Panc1 (cell line): ENCODE data around the gene ATAD5. TPM values are rescaled to one million over a fixed set of nuclear protein-coding genes. Genes with fewer than 3 reads are reported as not detected.
"Not testable (repeated sequence)": the region's sequence is repeated elsewhere in the genome, so short reads cannot be mapped to it uniquely, and the experiment has no call there.

ENCODE experiments used
- ATAC-seq: fragments of 200-7000 bp; cut with Tn5 transposase; 2 replicates; pipeline ENCODE4 v1.9.1; 2020; ENCODE audit warnings: mild to moderate bottlenecking, moderate library complexity
- BruUV-seq: library from RNA; stranded (reverse); fragments of 400-500 nt; replicated peaks from 2 replicates; lab custom pipeline; 2021; lab: Mats Ljungman, UMichigan
- CTCF ChIA-PET: fragments of 300-600 bp; sonication (Branson Sonifier 250); formaldehyde crosslinking; loops from one replicate; lab custom pipeline; 2022; ENCODE audit warnings: antibody characterized with exemption; lab: Charles Lee
- POLR2A ChIA-PET: fragments of 300-600 bp; sonication (Branson Sonifier 250); formaldehyde crosslinking; loops from one replicate; lab custom pipeline; 2022; ENCODE audit warnings: antibody characterized with exemption; lab: Charles Lee
- DNase-seq: peaks from one replicate; pipeline ENCODE4 v3.0.0-alpha.2; 2010; ENCODE audit warnings: low read depth, low spot score
- H3K27ac ChIP-seq: 2 replicates; pipeline ENCODE4 v1.5.1; 2011; ENCODE audit warnings: mild to moderate bottlenecking, low read length, inconsistent platforms
- H3K27me3 ChIP-seq: fragments of 200-500 bp; sonication (Bioruptor generic); 2 replicates; pipeline ENCODE4 v1.6.0; 2014; ENCODE audit warnings: low read length, inconsistent platforms; ENCODE audit not compliant: control insufficient read depth, insufficient read depth
- H3K36me3 ChIP-seq: fragments of 200-500 bp; sonication (Bioruptor generic); 2 replicates; pipeline ENCODE4 v1.5.1; 2014; ENCODE audit warnings: inconsistent platforms, mild to moderate bottlenecking, low read length, moderate library complexity; ENCODE audit not compliant: control insufficient read depth, insufficient read depth
- H3K4me1 ChIP-seq: 2 replicates; pipeline ENCODE4 v1.5.1; 2011; ENCODE audit warnings: inconsistent platforms, mild to moderate bottlenecking, low read length, moderate library complexity; ENCODE audit not compliant: control insufficient read depth, insufficient read depth
- H3K4me3 ChIP-seq, 2 experiments: 2 replicates each; pipeline ENCODE4 v1.5.1; 2011 to 2012; ENCODE audit warnings: low read depth in 2 of 2, low read length in 2 of 2, mild to moderate bottlenecking in 2 of 2, inconsistent platforms in 1 of 2, moderate library complexity in 1 of 2
- H3K9me3 ChIP-seq: fragments of 200-500 bp; sonication (Bioruptor generic); 2 replicates; pipeline ENCODE4 v1.5.1; 2014; ENCODE audit warnings: low read depth, mild to moderate bottlenecking, inconsistent platforms, low read length, moderate library complexity; ENCODE audit not compliant: control insufficient read depth, insufficient read depth
- CTCF ChIP-seq: fragments of 450-650 bp; IDR thresholded peaks from 2 replicates; pipeline ENCODE4 v1.5.1; 2017; ENCODE audit warnings: mild to moderate bottlenecking
- POLR2AphosphoS5 ChIP-seq: IDR thresholded peaks from 2 replicates; pipeline ENCODE4 v1.6.1; 2012; ENCODE audit warnings: mild to moderate bottlenecking, low read depth, low read length, moderate library complexity
- SIN3A ChIP-seq: IDR thresholded peaks from 2 replicates; pipeline ENCODE4 v1.6.1; 2012; ENCODE audit warnings: low read depth, mild to moderate bottlenecking, low read length, moderate library complexity, borderline replicate concordance; ENCODE audit not compliant: insufficient read depth
- TCF7L2 ChIP-seq: IDR thresholded peaks from 2 replicates; pipeline ENCODE4 v1.6.1; 2011; ENCODE audit warnings: mild to moderate bottlenecking, low read depth, low read length, inconsistent platforms
- in situ Hi-C: cut with HindIII; loops from 2 replicates; pipeline ENCODE4 v1.10.0; 2016; ENCODE audit warnings: low sequenced_read_pairs, low pct_unique_long_range_greater_than_20kb
- intact Hi-C: fragments of 100-400 bp; cut with micrococcal nuclease; formaldehyde crosslinking; loops from one replicate; pipeline ENCODE4 v1.10.0; 2022; ENCODE audit not compliant: unreplicated experiment
- total RNA-seq: library from RNA; stranded (reverse); gene quantifications from one replicate; pipeline ENCODE4 v1.2.1, GENCODE V29; 2021; ENCODE audit not compliant: unreplicated experiment
- TF ChIP-seq, protein P1 (sequence below), 2 experiments: IDR thresholded peaks; 2 replicates each; pipeline ENCODE4 v1.6.1; 2011 to 2012; ENCODE audit warnings: low read depth in 2 of 2, control low read depth in 1 of 2, low read length in 1 of 2, mild to moderate bottlenecking in 1 of 2, moderate library complexity in 1 of 2; ENCODE audit not compliant: insufficient read depth in 1 of 2

The ATAD5 gene
- total RNA-seq, 1 experiment from 2014 or later = 11.5 TPM

- Histone ChIP-seq H3K27ac (no peak overlapping the region), H3K9me3 (no peaks in the 10 kb centered on the region), H3K4me1 (no peaks in the 10 kb centered on the region), H3K27me3 (no peaks in the 10 kb centered on the region), H3K36me3 (no peaks in the 10 kb centered on the region), H3K4me3 (no peak overlapping the region)
- no TSS peak for BruUV-seq
- ChIA-PET POLR2A (no interaction called here), CTCF (no interaction called here)
- intact Hi-C loops (no loop called here), in situ Hi-C loops (no loop called here)
- no peak for DNase-seq
- no peak for ATAC-seq
- no peak for TF ChIP-seq CTCF
These were observed 96.8 kb downstream of the ATAD5 start for GRCh38 chr17:30928584-30928983.

DNA sequence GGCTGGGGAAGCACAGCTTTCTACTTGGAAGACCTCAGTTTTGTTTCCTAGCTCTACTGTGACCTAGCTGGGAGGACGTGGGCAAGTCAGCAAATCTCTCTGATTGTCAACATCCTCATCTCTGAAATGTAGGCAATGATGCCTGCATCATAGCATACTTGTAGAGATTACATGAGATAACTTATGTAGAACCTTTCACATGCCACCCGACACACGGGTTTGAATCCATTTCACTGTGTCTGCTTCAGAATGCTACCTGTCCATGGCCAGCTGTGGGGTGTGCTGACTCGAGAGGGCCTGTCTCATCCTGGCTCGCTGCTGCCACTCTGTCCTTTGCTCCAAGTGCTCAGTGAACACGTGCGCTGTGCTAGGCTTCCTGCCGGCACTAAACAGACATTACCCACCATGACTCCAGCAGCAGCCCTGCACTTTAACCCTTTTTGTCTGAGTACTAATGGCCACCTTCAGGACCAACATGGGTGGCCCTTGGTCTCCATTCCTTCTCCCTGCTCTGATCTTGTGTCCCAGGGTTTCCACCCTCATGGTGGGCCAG lies 97.4 kb downstream of the ATAD5 start:
- TF ChIP-seq TCF7L2 (no peak), SIN3A (no peak), POLR2AphosphoS5 (no peak), CTCF (no peak)
- TF ChIP-seq, protein P1, sequence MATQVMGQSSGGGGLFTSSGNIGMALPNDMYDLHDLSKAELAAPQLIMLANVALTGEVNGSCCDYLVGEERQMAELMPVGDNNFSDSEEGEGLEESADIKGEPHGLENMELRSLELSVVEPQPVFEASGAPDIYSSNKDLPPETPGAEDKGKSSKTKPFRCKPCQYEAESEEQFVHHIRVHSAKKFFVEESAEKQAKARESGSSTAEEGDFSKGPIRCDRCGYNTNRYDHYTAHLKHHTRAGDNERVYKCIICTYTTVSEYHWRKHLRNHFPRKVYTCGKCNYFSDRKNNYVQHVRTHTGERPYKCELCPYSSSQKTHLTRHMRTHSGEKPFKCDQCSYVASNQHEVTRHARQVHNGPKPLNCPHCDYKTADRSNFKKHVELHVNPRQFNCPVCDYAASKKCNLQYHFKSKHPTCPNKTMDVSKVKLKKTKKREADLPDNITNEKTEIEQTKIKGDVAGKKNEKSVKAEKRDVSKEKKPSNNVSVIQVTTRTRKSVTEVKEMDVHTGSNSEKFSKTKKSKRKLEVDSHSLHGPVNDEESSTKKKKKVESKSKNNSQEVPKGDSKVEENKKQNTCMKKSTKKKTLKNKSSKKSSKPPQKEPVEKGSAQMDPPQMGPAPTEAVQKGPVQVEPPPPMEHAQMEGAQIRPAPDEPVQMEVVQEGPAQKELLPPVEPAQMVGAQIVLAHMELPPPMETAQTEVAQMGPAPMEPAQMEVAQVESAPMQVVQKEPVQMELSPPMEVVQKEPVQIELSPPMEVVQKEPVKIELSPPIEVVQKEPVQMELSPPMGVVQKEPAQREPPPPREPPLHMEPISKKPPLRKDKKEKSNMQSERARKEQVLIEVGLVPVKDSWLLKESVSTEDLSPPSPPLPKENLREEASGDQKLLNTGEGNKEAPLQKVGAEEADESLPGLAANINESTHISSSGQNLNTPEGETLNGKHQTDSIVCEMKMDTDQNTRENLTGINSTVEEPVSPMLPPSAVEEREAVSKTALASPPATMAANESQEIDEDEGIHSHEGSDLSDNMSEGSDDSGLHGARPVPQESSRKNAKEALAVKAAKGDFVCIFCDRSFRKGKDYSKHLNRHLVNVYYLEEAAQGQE (IDR thresholded peaks at IDR 0.05; ENCODE audit: insufficient read depth in 1 of 2, low read depth in 2 of 2, low read length in 1 of 2) = no peak
- intact Hi-C loops (no loop called here), in situ Hi-C loops (no loop called here)
- ChIA-PET POLR2A (no interaction called here), CTCF (interaction anchor here (0.6 kb wide), 1 partner anchor 43 kb away, joined by 3 read pairs; no protein-coding TSS in a partner anchor)
- Histone ChIP-seq H3K4me1 (no peaks in the 10 kb centered on the region), H3K27me3 (no peaks in the 10 kb centered on the region), H3K27ac (no peak overlapping the region), H3K9me3 (no peaks in the 10 kb centered on the region), H3K36me3 (no peaks in the 10 kb centered on the region), H3K4me3 (no peak overlapping the region)
- no TSS peak for BruUV-seq
- DNase-seq (no peak), ATAC-seq (no peak)

DNA sequence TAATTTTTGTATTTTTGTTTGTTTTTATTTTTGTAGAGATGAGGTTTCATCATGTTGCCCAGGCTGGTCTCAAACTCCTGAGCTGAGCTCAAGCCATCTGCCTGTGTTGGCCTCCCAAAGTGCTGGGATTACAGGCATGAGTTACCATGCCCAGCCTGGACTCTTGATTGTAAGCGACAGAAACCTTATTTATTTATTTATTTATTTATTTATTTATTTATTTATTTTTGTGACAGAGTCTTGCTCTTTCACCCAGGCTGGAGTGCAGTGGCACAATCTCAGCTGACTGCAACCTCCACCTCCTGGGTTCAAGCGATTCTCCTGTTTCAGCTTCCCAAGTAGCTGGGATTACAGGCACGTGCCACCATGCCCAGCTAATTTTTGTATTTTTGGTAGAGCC lies 98.1 kb downstream of the ATAD5 start:
- H3K4me3 ChIP-seq, H3K27me3 ChIP-seq, H3K9me3 ChIP-seq, H3K4me1 ChIP-seq, ATAC-seq, H3K27ac ChIP-seq, DNase-seq, in situ Hi-C loops, BruUV-seq, POLR2A ChIA-PET, intact Hi-C loops, H3K36me3 ChIP-seq: not testable (repeated sequence)
- CTCF ChIA-PET = interaction anchor here (0.6 kb wide), 1 partner anchor 42 kb away, joined by 3 read pairs; no protein-coding TSS in a partner anchor
